DMS79 (cell line): ENCODE data around the gene OXSR1.
"Not testable (repeated sequence)": the region's sequence is repeated elsewhere in the genome, so short reads cannot be mapped to it uniquely, and the experiment has no call there.

Source experiments
- DNase-seq: peaks from one replicate; lab custom pipeline; 2025; lab: John Stamatoyannopoulos, UW

The OXSR1 gene

GRCh38 chr3:38271553-38271952 is 106.2 kb downstream of the OXSR1 start:
- DNase-seq: no peak

GRCh38 chr3:38274864-38275649 is 109.7 kb downstream of the OXSR1 start:
- DNase-seq: no peak

- DNase-seq: no peak
Measured at GRCh38 chr3:38275658-38276057, 110.3 kb downstream of the OXSR1 start.

GRCh38 chr3:38276081-38276916 is 111.0 kb downstream of the OXSR1 start:
- DNase-seq: no peak

- no peak for DNase-seq
Measured at GRCh38 chr3:38276917-38277630, 111.7 kb downstream of the OXSR1 start.

- no peak for DNase-seq
Measured at GRCh38 chr3:38278841-38279240, 113.5 kb downstream of the OXSR1 start.

GRCh38 chr3:38281895-38282686 is 116.8 kb downstream of the OXSR1 start, which contains the start of gene SLC22A14:
Gene SLC22A14 (plus strand): TSS chr3:38282294. CDS start chr3:38306027, 23,733 bp downstream.
- no peak for DNase-seq

GRCh38 chr3:38283810-38284755 is 118.7 kb downstream of the OXSR1 start:
- no peak for DNase-seq

- DNase-seq: no peak
Measured at GRCh38 chr3:38284756-38285150, 119.4 kb downstream of the OXSR1 start.

GRCh38 chr3:38289286-38290217 is 124.2 kb downstream of the OXSR1 start:
- not testable (repeated sequence) for DNase-seq

- DNase-seq: not testable (repeated sequence)
Measured at GRCh38 chr3:38297053-38297452, 131.7 kb downstream of the OXSR1 start.

GRCh38 chr3:38297537-38297936 is 132.2 kb downstream of the OXSR1 start:
- no peak for DNase-seq

- DNase-seq: no peak
Measured at GRCh38 chr3:38297947-38298711, 132.8 kb downstream of the OXSR1 start.
